Testis (tissue), 3 donors: ENCODE data around the gene NHLH2. TPM values are rescaled to one million over a fixed set of nuclear protein-coding genes. Genes with fewer than 3 reads are reported as not detected.

ENCODE experiments used
- DNase-seq: peaks from one replicate; pipeline ENCODE4 v3.0.0-alpha.2; 2019
- H3K27ac ChIP-seq, 2 donors: fragments of 200-600 bp; sonication (generic); one replicate each; pipeline ENCODE4 v1.5.1; 2019
- H3K27me3 ChIP-seq: fragments of 200-600 bp; sonication (generic); one replicate; pipeline ENCODE4 v1.5.1; 2019
- H3K36me3 ChIP-seq: fragments of 200-600 bp; sonication (generic); one replicate; pipeline ENCODE4 v1.5.1; 2017; ENCODE audit warnings: low read depth; ENCODE audit errors: missing control alignments
- H3K4me1 ChIP-seq: fragments of 200-600 bp; sonication (generic); one replicate; pipeline ENCODE4 v1.5.1; 2019
- H3K4me3 ChIP-seq, 2 donors: fragments of 200-600 bp; sonication (generic); one replicate each; pipeline ENCODE4 v1.5.1; 2017 to 2019
- H3K9me3 ChIP-seq: fragments of 200-600 bp; sonication (generic); one replicate; pipeline ENCODE4 v1.5.1; 2017
- POLR2A ChIP-seq: fragments of 450-650 bp; IDR thresholded peaks from one replicate; pipeline ENCODE4 v1.6.1; 2017; ENCODE audit warnings: antibody characterized with exemption, mild to moderate bottlenecking, moderate library complexity
- WGBS, 2 donors: methylation state at CpG; one replicate each; pipeline ENCODE4 v1.1.5; 2018; 5-methylcytosine and 5-hydroxymethylcytosine counted together
- intact Hi-C: fragments of 100-400 bp; cut with DNase I; formaldehyde crosslinking; loops from one replicate; pipeline ENCODE4 v1.15.1; 2023; ENCODE audit warnings: low total_unique reads
- polyA plus RNA-seq: library from polyadenylated mRNA; stranded (reverse); fragments of 350-450 nt; fragmentation: Illumina TruSeq; extraction: RNeasy Lipid Tissue Mini Kit (QIAGEN cat#74804); gene quantifications from one replicate; pipeline ENCODE4 v1.2.3, GENCODE V29; 2014; ENCODE audit warnings: low read depth, low replicate concordance; ENCODE audit not compliant: insufficient read depth
- total RNA-seq, 2 donors: library from RNA; depleted of rRNA; stranded (reverse); fragments of >200 nt; gene quantifications; one replicate each; pipeline ENCODE4 v1.2.3, GENCODE V29; 2016
- TF ChIP-seq, protein P1 (sequence below), 3 experiments: fragments of 450-650 bp in 2 of 3; fragments of 200-600 bp in 1 of 3; sonication (generic) in 1 of 3; IDR thresholded peaks; one replicate each; pipeline ENCODE4 v1.5.1; 2016 to 2019; ENCODE audit warnings: antibody characterized with exemption in 3 of 3, mild to moderate bottlenecking in 2 of 3, moderate library complexity in 1 of 3

The NHLH2 gene
- total and polyA plus RNA-seq, 3 donors from 2014 or later = 0.53 to 3.1 (median 1.7) TPM

DNA sequence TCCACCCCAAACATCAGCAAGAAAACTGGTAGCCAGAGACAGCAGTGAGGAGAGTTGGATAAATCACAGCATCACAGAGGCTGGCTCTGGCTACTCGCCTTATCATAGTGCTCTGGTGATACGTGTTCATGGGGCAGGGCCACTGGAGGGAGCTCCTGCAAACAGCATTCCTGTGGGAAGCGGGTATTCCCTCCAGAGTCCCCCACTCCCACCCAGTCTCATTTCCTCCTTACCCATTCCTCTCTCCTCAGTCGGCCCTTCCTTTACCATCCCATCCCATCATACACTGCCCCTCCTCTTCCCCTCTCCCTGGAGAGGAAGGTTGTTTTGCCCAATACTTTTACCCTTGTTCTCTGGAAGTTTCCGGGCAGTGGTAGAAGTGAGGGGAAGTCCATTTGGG is 7.1 kb downstream of the NHLH2 start:
- no peak for DNase-seq
- Histone ChIP-seq H3K9me3 (no peaks in the 10 kb centered on the region), H3K4me1 (no peaks in the 10 kb centered on the region), H3K4me3 (no peak overlapping the region), H3K36me3 (no peaks in the 10 kb centered on the region), H3K27me3 (no peaks in the 10 kb centered on the region), H3K27ac (no peak overlapping the region)
- intact Hi-C loops = no loop called here
- TF ChIP-seq, protein P1, sequence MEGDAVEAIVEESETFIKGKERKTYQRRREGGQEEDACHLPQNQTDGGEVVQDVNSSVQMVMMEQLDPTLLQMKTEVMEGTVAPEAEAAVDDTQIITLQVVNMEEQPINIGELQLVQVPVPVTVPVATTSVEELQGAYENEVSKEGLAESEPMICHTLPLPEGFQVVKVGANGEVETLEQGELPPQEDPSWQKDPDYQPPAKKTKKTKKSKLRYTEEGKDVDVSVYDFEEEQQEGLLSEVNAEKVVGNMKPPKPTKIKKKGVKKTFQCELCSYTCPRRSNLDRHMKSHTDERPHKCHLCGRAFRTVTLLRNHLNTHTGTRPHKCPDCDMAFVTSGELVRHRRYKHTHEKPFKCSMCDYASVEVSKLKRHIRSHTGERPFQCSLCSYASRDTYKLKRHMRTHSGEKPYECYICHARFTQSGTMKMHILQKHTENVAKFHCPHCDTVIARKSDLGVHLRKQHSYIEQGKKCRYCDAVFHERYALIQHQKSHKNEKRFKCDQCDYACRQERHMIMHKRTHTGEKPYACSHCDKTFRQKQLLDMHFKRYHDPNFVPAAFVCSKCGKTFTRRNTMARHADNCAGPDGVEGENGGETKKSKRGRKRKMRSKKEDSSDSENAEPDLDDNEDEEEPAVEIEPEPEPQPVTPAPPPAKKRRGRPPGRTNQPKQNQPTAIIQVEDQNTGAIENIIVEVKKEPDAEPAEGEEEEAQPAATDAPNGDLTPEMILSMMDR (IDR thresholded peaks at IDR 0.05) = no peak
- TF ChIP-seq POLR2A = no peak
- 73 to 79% methylated on average over 5 of the region's 5 CpGs for WGBS, 2 donors

DNA sequence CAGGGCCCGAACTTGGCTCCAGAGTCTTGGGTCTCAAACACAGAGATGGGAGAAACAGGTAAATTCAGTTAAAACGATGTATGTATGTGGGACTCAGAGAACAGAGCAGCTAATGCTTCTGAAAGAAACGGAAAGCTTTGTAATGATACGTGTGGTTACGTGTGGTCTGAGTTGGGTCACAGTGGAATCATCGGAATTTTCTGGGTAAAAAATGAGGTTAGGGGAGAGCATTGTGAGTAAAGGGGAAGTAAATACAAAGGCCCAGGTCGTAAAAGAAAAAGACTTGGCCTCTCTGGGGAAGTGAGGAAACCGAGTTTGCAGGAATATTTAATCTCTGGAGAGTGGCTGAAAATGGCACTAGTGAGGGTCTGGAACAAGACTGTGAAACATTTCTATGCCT is 8.3 kb downstream of the NHLH2 start:
- H3K4me3 ChIP-seq = no peak overlapping the region
- DNase-seq = no peak
- WGBS, 2 donors = 93% methylated on average over 8 of the region's 8 CpGs
- no peak overlapping the region for H3K27ac ChIP-seq
- no peaks in the 10 kb centered on the region for H3K36me3 ChIP-seq
- H3K9me3 ChIP-seq = no peaks in the 10 kb centered on the region
- TF ChIP-seq POLR2A = no peak
- TF ChIP-seq, protein P1 (IDR thresholded peaks at IDR 0.05) = no peak
- no peaks in the 10 kb centered on the region for H3K4me1 ChIP-seq
- no peaks in the 10 kb centered on the region for H3K27me3 ChIP-seq
- intact Hi-C loops = no loop called here

DNA sequence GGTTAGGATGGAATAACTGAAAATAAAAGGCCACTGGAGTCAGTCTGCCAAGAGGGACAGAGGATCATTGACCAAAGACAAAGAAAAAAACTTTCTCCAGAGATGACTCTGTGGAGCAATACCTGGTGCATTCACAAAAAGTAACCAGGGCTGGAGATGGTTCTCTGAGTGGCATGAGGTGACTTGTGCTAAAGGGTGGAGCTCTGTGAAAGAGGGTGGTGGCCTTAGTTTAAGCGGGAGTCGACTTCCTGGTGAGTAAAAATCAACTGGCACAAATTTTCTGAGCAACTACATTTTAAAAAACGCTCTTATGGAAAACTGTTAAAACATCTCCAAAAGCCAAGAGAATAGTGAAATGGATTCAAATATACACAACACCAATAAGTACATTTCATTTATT is 10.0 kb downstream of the NHLH2 start:
- Histone ChIP-seq H3K4me1 (no peaks in the 10 kb centered on the region), H3K9me3 (no peaks in the 10 kb centered on the region), H3K4me3 (no peak overlapping the region), H3K27me3 (no peaks in the 10 kb centered on the region), H3K27ac (no peak overlapping the region), H3K36me3 (no peaks in the 10 kb centered on the region)
- intact Hi-C loops = no loop called here
- 82 to 97% methylated on average over 3 of the region's 3 CpGs for WGBS, 2 donors
- no peak for DNase-seq
- TF ChIP-seq, protein P1 (IDR thresholded peaks at IDR 0.05) = no peak
- TF ChIP-seq POLR2A = no peak

DNA sequence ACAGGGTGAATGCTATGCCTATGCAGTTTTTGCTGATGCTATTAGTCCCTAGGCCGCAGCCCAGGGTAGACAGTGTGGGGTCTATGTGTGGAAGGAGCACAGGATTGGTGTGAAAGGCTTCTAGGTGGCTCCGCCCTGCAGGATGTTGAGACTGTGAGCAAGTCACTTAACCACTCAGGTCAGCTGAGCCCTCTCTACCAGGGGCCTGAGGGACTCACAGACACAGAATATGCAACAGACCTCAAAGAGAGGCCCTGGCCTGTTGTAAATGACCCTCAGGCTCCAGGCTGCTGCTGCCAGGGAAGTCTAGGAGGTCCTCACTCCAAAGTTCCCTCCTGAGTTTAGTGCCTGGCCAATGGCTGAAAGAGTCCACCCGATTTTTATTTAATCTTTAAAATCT is 11.0 kb downstream of the NHLH2 start:
- intact Hi-C loops = no loop called here

More for the DNA sequence above, 11.0 kb downstream of the NHLH2 start:
- no peak for TF ChIP-seq POLR2A
- TF ChIP-seq, protein P1 (IDR thresholded peaks at IDR 0.05) = no peak
- Histone ChIP-seq H3K4me1 (no peaks in the 10 kb centered on the region), H3K27ac (no peak overlapping the region), H3K9me3 (no peaks in the 10 kb centered on the region), H3K36me3 (no peaks in the 10 kb centered on the region), H3K27me3 (no peaks in the 10 kb centered on the region), H3K4me3 (no peak overlapping the region)
- DNase-seq = no peak
- WGBS, 2 donors = 82 to 89% methylated on average over 3 of the region's 3 CpGs
